DOHH2 (cell line): ENCODE data around the gene BGN.

Source experiments
- EZH2phosphoT487 ChIP-seq: fragments of 200-600 bp; sonication (generic); IDR thresholded peaks from 2 replicates; pipeline ENCODE4 v1.6.1; 2017; ENCODE audit warnings: borderline replicate concordance, mild to moderate bottlenecking, antibody characterized with exemption, low read length, moderate library complexity, mixed read lengths
- TF ChIP-seq, protein P1 (sequence below): fragments of 200-600 bp; sonication (generic); IDR thresholded peaks from one replicate; pipeline ENCODE4 v1.5.1; 2014; ENCODE audit warnings: antibody characterized with exemption, mild to moderate bottlenecking, low read depth, low read length; ENCODE audit not compliant: poor library complexity, severe bottlenecking

GRCh38 chrX:153499341-153499740, 4.6 kb downstream of the BGN start:
- TF ChIP-seq, protein P1, sequence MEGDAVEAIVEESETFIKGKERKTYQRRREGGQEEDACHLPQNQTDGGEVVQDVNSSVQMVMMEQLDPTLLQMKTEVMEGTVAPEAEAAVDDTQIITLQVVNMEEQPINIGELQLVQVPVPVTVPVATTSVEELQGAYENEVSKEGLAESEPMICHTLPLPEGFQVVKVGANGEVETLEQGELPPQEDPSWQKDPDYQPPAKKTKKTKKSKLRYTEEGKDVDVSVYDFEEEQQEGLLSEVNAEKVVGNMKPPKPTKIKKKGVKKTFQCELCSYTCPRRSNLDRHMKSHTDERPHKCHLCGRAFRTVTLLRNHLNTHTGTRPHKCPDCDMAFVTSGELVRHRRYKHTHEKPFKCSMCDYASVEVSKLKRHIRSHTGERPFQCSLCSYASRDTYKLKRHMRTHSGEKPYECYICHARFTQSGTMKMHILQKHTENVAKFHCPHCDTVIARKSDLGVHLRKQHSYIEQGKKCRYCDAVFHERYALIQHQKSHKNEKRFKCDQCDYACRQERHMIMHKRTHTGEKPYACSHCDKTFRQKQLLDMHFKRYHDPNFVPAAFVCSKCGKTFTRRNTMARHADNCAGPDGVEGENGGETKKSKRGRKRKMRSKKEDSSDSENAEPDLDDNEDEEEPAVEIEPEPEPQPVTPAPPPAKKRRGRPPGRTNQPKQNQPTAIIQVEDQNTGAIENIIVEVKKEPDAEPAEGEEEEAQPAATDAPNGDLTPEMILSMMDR, result no peak
- TF ChIP-seq EZH2phosphoT487, result no peak
